DMS114 treated with DMSO at 0.1 percent for 48 hours (cell line): Measurements from ENCODE around the gene SERINC5.
"Not testable (repeated sequence)": the region's sequence is repeated elsewhere in the genome, so short reads cannot be mapped to it uniquely, and the experiment has no call there.

Source experiments
- DNase-seq: peaks from one replicate; lab custom pipeline; 2025; ENCODE audit not compliant: unreplicated experiment; lab: John Stamatoyannopoulos, UW

The SERINC5 gene

DNA sequence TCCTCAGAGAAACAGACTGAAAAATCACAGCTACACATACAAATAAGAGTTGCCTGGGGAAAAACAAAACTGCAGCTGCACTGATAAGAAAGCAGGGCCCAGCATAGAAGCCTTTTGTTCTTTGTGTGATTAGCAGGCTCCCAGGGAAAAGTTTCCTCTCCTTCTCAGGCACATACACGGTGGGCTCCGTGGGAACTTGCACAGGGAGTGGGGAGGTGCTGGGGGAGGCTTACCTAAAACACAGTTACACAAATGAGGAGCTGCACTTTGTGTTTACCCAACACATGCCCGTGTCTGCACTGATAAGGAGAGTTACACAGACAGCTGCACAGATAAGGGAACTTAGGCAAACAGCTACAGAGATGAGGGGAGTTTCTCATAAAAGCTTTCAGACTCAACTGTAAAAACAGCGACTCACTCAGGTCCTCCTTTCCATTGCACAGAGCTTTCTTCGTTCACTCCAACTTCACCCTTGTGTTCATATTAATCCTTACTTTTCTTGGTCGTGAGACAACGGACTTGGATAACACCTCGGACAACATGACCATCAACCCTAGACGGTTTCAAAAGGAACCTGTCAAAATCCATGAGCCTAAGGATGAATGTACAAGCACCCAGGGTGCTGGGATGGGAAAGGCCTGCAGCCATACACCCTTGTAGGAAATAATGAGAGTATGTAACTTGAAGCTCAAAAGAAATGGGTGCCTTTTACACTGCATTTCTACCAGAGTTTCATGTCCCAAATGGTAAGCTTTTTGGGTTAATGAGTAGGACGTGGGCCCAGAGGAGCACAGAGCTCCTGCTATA is 50.8 kb downstream of the SERINC5 start:
- DNase-seq: no peak

DNA sequence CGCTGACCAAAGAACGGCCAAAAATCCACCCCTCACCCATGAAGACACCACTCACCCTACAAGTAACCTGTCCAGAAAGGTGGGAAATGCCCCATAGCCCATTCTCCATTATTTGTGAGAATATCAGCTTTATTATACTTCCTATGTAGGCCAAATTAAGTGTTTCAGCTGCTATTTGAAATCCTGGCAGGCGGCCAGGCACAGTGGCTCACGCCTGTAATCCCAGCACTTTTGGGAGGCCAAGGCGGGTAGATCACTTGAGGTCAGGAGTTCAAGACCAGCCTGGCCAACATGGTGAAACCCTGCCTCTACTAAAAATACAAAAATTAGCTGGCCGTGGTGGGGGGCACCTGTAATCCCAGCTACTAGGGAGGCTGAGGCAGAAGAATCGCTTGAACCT is 54.1 kb downstream of the SERINC5 start:
- not testable (repeated sequence) for DNase-seq

DNA sequence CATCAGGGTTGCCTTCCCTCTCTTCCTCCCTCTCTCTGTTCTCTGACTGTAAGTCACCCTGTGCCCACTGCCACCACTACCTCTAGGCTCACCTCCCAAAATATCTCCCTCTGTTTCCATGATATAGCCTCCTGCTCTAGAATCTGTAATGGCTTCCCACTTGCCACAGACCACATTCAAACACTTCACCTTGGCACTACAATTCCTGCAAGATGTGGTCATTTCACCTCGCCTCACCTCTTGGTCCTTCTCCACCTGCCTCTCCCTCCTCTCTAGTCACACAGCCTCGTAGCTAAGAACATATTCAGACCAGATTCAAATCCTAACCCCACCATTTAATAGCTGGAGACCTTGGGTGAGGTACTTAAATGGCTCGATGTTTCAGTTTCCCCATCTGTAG is 56.9 kb downstream of the SERINC5 start:
- no peak for DNase-seq

DNA sequence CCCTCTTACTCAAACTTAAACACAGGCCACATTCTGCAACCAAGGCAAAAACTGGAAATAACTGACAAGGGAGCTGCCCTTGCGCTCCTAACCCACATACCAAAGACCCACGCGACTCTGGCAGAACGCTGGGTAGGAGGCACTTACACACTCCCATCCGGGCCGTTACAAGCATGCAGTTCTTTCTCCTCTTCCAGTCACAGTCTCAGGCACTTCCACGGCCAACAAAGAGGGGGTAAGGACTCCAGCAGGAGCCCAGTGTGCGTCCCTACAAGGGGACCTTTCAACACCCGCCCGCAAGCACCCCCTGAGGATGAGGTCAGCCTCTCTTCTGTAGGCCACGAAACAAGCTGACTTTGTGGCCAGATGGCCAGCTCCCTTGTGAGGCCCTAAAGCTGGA is 57.4 kb downstream of the SERINC5 start:
- DNase-seq: no peak

DNA sequence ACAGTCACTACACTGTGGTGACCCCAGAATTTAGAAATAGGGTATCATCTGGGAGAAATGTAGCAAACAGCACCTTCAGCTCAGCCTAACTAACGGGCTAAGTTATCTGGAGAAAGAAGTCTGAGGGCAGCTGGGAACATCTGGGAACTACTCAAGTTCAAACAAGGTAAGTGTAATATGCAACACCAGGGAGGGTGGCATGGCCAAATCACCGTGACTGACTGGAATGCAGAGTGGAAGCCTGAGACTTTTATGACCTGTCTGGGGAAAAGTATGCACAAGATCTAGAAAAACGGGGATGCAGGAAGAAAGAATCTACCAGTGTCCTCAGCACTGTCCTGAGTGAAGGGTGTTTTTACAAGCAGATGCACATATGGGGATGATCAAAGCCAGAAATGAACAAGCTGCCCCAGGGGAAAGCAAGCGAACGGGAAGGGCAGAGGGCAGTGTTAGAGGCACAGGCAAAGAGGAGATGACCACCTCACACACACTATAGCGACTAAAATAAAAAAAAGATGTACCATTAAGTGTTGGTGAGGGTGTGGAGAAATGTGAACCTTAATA is 59.9 kb downstream of the SERINC5 start:
- no peak for DNase-seq

DNA sequence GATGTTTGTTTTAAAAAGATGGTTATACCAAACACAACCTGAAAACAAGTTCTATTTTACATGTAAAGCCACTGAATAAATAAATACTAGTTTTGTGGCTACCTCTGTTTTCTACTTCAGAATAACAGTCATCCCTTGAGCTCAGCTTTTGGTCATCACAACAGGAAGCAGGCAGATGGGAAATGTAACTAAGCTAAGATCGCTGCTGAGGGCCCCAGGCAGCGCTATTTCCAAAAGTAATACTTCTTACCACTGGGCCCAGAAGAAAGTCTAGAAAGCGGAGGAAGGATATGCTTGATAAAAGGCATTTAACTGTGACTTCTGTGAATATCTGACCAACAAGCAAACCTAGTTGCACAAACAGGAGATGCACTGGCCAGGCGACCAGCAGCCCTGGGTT is 61.4 kb downstream of the SERINC5 start:
- DNase-seq: no peak

DNA sequence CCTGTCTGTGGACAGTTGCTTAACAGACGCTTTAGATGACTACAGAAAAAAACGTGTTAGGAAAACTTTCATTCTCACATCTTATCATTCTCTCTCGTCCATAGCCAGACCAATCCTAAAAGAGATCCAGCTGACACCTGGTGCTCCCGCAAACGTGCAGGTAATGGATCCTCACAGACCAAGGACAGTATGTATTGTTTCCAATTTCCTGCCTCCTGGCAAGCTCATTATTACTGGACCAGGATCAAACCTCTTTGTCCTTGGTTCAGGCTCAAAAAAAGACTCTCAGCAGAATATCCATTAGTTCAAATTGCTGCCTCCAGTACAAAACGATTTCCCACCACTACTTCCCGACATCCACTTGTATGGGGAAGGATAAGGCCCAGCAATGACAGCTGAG is 62.4 kb downstream of the SERINC5 start:
- DNase-seq: no peak

DNA sequence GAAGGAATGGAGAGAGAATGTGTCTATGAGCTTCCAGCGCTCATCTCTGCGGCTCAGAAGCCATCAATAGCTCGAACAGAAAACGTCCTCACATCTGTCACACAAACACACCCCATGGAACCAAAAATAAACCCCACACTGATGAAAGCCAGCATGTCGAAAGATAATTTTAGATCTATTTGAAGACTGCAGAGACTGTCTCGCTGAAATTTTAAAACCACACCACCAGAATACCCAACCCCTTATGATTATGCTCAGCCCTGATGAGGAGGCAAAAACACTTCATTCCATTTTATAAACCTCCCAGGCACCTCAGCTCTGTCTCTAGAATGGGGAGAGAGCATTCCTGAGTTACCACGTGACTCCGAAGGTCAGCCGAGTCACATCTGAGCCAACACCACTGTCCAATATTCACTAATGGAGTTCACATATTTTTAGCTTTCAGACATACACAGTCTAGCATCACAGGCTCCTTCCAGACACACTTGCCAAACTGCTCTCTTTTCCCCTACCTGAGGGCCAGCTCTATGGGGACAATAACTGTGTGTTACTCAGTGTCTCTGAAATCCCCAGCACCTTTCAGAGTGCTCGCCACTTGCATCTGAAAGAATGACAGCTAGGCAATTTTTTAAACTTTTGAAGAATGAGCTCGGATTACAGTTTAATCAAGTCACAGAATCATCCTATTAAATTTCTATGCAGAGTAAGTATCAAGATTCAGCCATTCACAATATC is 63.2 kb downstream of the SERINC5 start:
- DNase-seq: no peak

DNA sequence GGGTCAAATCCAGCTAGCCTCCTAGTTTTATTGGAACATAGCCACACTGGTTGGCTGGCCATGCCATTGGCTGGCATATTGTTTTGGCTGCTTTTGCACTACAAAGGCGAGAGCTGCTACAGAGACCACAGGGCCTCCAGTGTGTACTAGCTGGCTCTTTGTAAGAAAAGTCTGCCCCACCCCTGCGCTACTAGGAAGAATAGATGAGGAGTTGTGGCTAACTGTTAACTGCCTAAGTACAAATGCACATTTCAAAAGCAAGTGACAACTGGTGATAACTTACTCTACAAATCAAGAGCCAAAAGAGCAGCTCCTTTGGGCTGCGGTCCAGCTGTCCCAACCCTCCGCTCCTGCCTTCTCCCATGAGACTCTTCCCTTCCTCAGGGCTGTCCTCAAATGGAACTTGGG is 63.9 kb downstream of the SERINC5 start:
- no peak for DNase-seq

DNA sequence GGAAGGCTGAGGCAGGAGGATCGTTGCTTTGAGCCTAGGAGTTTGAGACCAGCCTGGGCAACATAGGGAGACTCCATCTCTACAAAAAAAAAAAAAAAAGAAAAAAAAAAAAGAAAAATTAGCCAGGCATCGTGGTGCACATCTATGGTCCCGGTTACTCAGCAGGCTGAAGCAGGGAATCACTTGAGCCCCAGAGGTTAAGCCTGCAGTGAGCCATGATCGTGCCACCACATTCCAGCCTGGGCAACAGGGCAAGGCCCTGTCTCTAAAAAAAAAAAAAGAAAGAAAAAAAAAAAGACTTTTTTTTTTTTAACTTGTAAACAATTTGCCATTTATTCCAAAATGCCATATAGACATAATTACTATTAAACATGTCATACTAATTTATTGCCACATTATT is 64.5 kb downstream of the SERINC5 start:
- no peak for DNase-seq

DNA sequence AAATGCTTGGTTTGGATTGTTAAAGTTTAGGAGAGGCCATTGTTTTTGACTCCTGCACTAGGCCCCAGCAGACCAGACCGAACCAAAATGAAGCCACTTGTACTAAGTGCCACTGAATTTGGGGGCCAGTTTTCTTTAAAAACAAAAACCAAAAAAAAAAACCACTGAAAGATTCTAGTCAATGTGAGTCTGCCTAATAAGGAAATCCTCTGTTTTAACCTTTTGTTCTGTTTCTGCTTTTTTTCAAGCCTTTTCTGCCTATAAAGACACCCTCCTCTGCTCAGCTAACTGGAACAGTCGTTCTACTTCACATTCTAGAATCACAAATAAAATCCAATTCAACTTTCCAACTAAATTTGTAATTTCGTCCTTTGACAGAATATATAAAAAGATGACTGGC is 64.9 kb downstream of the SERINC5 start:
- DNase-seq: no peak

DNA sequence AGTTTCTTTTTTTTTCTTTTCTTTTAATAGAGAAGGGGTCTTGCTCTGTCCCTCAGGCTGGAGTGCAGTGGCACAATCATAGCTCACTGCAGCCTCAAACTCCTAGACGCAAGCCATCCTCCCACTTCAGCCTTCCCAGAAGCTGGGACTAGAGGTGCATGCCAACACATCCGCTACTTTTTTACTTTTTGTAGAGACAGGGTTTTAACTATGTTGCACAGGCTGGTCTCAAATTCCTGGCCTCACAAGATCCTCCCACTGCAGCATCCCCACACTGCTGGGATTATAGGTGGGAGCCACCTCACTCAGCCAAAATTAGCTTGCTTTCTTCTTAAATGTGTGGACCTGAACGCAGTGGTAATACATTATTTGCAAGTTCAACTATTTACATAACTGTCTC is 66.1 kb downstream of the SERINC5 start:
- no peak for DNase-seq

DNA sequence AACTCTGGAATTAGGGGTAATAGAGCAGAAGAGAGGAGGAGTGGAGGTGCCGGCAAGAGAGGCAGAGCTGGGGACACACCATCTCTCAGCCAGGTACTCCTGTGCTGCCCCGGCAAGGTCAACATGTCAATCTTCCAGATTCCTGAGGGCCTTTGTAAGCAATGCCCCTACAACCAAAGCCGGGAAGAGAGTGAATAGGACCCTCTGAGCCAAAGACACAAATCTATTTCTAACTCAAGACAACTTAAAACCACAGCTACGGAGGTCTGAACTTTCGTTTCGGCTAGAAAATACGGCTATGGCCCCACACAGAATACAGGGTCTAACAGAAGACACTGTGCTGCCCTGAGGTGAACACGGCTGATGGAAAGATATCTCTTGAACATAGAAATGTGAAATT is 66.6 kb downstream of the SERINC5 start:
- DNase-seq: no peak

DNA sequence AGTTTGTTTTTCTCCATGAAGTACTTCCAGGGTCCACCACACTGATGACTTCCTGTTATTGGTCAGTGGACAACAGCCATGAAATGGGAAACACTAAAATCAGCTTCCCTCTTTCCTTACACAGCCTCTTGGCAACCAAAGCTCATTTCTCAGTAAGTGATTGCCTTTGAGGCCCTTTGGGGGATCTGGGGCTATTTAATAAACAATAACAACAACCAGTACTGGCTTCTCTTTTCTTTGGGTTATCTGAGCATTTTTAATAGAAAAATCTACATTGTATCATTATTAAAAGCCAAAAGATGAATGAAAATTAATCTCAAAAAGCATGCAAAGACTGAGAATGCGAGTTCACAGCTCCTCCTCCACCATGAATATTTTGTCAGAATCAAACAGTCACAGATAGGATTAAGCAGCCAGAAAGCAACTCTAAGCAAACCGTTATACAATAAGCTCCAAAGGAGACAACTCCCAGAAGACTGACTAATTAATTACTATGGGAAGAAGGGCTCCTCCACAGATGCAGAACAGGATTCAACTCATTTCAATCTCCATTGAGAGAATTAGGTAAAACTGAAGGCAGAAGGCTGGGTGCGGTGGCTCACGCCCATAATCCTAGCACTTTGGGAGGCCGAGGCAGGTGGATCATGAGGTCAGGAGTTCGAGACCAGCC is 68.3 kb downstream of the SERINC5 start:
- no peak for DNase-seq

DNA sequence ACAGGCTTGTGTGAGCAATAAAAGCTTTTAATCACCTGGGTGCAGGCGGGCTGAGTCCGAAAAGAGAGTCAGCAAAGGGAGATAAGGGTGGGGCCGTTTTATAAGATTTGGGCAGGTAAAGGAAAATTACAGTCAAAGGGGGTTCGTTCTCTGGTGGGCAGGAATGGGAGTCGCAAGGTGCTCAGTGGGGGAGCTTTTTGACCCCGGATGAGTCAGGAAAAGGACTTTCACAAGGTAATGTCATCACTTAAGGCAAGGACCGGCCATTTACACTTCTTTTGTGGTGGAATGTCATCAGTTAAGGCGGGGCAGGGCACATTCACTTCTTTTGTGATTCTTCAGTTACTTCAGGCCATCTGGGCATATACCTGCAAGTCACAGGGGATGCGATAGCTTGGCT is 70.3 kb downstream of the SERINC5 start:
- not testable (repeated sequence) for DNase-seq

DNA sequence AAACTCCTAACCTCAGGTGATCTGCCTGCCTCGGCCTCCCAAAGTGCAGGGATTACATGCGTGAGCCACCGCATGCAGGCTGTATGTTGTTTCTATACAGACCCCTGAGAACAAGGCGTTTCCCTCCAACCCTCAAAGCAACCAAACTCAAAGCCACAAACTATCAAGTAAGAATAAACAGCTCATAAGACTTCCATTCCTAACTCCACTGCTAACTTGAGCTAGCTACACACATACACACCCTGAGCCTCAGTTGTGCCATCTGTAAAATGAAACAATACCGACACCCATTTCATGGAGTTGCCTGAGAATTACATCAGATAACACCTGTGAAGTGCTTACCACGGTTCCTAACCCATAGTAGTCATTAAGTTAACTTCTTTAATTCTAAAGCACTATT is 70.8 kb downstream of the SERINC5 start:
- no peak for DNase-seq

DNA sequence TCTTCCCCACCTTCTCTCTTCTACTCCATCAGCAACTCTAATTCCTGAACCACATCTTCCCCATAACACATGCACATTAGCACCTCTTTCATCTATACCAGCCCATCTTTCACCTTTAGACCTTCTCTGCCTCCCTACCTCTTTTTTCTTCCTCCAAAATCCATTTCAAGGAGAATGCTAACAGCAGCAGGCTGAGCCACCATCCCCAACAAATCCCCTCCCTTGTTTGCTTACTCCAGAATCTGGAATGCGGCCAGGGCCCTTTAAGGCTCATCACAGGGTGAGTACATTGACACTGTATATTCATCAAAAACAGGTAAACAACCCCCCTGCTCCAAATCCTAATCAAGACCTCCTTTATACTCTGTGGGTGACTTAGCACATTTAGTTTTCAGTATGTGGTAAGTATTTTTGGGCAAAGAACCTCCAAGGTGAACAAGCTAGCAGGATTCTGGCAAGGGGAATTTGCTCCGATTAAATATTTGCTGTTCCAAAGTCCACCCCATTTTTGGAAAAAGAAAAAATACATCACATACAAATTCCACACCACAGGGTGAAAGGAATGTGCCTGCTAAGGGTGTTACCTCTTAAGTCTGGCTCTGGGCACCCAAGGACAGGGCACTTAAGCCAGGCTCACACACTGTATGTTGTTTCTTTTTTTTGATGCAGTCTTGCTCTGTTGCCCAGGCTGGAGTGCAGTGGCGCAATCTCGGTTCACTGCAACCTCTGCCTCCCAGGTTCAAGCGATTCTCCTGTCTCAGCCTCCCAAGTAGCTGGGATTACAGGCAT is 71.4 kb downstream of the SERINC5 start:
- DNase-seq: no peak

DNA sequence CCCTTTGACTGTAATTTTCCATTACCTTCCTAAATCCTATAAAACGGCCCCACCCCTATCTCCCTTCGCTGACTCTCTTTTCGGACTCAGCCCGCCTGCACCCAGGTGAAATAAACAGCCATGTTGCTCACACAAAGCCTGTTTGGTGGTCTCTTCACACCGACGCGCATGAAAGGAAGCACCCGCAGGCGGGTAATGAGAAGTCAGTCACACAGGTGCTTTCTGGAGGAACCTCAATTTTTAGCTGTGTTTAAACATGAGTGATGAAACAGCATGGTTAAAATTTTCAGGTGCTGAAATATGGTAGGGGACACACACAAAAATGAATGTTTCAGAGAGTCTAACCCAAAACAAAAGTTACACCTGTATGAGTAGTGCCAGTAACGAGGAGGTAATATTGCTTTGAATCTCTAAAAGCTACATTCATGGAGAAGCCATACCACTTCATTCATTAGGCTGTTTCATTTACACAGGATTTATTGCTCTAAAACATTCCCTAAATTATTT is 72.1 kb downstream of the SERINC5 start:
- DNase-seq: not testable (repeated sequence)

DNA sequence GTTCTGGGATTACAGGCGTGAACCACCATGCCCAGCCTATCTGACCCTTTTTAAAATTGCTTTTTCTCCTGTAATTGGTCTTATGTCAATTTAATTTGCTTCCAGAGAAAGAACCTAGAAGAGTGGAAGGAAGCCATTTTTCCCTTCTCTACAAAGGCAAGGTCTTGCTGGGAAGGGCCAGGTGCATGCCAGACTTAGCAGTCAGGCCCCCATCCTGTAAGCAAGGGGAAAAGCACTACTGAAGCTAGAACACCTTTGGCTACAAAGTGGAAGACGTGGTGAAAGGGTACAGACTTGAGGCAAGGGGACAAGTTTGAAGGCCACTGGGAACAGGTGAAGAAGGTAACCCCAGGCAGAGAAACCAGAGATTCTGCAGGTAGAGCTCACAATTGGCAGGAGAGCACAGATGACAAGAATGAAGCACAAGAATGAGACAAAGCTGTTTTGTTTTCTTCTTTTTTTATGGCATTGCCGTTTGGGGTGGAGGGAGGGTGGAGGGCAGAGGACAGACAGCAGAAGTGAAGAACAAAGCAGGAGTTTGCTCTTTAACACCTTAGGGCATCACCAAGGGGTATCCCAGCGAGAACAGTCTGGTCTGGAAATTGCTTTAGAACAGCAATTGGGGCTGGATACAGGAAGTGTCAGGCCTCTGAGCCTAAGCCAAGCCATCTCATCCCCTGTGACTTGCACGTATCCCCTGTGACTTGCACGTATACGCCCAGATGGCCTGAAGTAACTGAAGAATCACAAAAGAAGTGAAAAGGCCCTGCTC is 72.9 kb downstream of the SERINC5 start:
- DNase-seq: no peak

DNA sequence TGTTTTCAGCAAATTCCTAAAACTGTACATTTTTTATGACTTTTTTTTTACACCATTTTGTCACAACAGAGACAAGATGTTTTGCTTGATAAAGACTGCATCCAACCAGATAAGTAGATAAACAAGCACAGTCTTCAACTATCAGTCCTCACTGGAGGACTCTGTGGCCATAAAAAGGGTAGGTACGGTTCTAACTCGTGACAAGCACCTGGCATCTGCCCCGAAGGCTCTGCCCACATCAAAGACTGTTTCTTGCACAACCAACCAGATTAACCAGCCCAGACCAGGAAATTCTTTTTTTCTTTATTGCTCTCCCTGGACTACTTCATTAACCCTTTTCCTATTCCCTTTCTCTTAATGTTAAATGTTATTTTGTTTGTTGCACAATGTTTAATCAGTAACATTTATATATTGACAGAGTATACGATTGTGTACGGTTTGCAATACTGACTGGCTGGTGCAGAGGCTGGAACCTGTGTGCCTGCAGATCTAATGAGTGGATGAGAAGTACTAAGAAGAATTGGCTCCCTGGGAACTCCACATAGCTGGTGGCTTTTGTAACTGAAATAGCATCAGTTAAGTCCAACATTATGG is 74.1 kb downstream of the SERINC5 start:
- no peak for DNase-seq
